AML-193 (cell line): ENCODE results near the gene CACNG3.
"Not testable (repeated sequence)": the region's sequence is repeated elsewhere in the genome, so short reads cannot be mapped to it uniquely, and the experiment has no call there.

Source experiments
- DNase-seq, 2 experiments: peaks; one replicate each; lab custom pipeline; 2025; lab: John Stamatoyannopoulos, UW

Gene CACNG3

GRCh38 chr16:24255456-24256371 lies at the start of gene CACNG3:
Gene CACNG3, plus strand, starts transcription at chr16:24256335. Its CDS starts 420 bp downstream, at chr16:24256755.
- DNase-seq: peak; percentile 15 to 24

GRCh38 chr16:24206926-24207325 lies 49.2 kb upstream of the CACNG3 start:
- DNase-seq: no peak

GRCh38 chr16:24208710-24209109 lies 47.4 kb upstream of the CACNG3 start:
- no peak for DNase-seq

GRCh38 chr16:24214992-24215391 lies 41.1 kb upstream of the CACNG3 start:
- no peak for DNase-seq

GRCh38 chr16:24216961-24217360 lies 39.2 kb upstream of the CACNG3 start:
- no peak for DNase-seq

GRCh38 chr16:24217461-24217860 lies 38.7 kb upstream of the CACNG3 start:
- no peak for DNase-seq

GRCh38 chr16:24218299-24218698 lies 37.8 kb upstream of the CACNG3 start:
- DNase-seq: no peak

GRCh38 chr16:24221219-24221618 lies 34.9 kb upstream of the CACNG3 start:
- DNase-seq: no peak

- no peak for DNase-seq
These were observed 27.6 kb upstream of the CACNG3 start for GRCh38 chr16:24228514-24228913.

GRCh38 chr16:24232936-24233335 lies 23.2 kb upstream of the CACNG3 start:
- DNase-seq: no peak

GRCh38 chr16:24234737-24235136 lies 21.4 kb upstream of the CACNG3 start:
- DNase-seq: no peak

- no peak for DNase-seq
These were observed 20.3 kb upstream of the CACNG3 start for GRCh38 chr16:24235806-24236205.

GRCh38 chr16:24238846-24239245 lies 17.3 kb upstream of the CACNG3 start:
- DNase-seq: not testable (repeated sequence)

GRCh38 chr16:24246911-24247607 lies 9.1 kb upstream of the CACNG3 start:
- no peak for DNase-seq

- DNase-seq: peak; percentile 46 to 48
These were observed 2.9 kb upstream of the CACNG3 start for GRCh38 chr16:24253192-24253591.

GRCh38 chr16:24257958-24258357 lies 1.8 kb downstream of the CACNG3 start:
- DNase-seq: no peak

GRCh38 chr16:24258791-24259190 lies 2.7 kb downstream of the CACNG3 start:
- DNase-seq: no peak

- DNase-seq: no peak
These were observed 6.7 kb downstream of the CACNG3 start for GRCh38 chr16:24262816-24263215.

- no peak for DNase-seq
These were observed 14.7 kb downstream of the CACNG3 start for GRCh38 chr16:24270721-24271442.

GRCh38 chr16:24272379-24272778 lies 16.2 kb downstream of the CACNG3 start:
- no peak for DNase-seq

- DNase-seq: peak in 1 of 2 experiments; percentile 11
These were observed 17.5 kb downstream of the CACNG3 start for GRCh38 chr16:24273508-24274182.

- DNase-seq: no peak
These were observed 19.3 kb downstream of the CACNG3 start for GRCh38 chr16:24275413-24275812.
